Measurements from ENCODE around the gene R3HDM2.
"Not testable (repeated sequence)": the region's sequence is repeated elsewhere in the genome, so short reads cannot be mapped to it uniquely, and the experiment has no call there.

The R3HDM2 gene

GRCh38 chr12:57329219-57329618 lies 101.6 kb downstream of the R3HDM2 start:
- no peak for DNase-seq

GRCh38 chr12:57325395-57325794 lies 105.4 kb downstream of the R3HDM2 start:
- no peak for DNase-seq

- DNase-seq, result no peak
Measured at GRCh38 chr12:57323416-57323815, 107.4 kb downstream of the R3HDM2 start.

GRCh38 chr12:57320639-57321038 lies 110.2 kb downstream of the R3HDM2 start:
- no peak for DNase-seq

- no peak for DNase-seq
Measured at GRCh38 chr12:57319678-57320469, 111.0 kb downstream of the R3HDM2 start.

GRCh38 chr12:57315681-57316080 lies 115.2 kb downstream of the R3HDM2 start:
- no peak for DNase-seq

GRCh38 chr12:57312287-57312686 lies 118.6 kb downstream of the R3HDM2 start:
- not testable (repeated sequence) for DNase-seq

- no peak for DNase-seq
Measured at GRCh38 chr12:57309420-57309819, 121.4 kb downstream of the R3HDM2 start.

- no peak for DNase-seq
Measured at GRCh38 chr12:57300961-57301584, 129.8 kb downstream of the R3HDM2 start.

- DNase-seq, result no peak
Measured at GRCh38 chr12:57299514-57300016, 131.3 kb downstream of the R3HDM2 start.

GRCh38 chr12:57296291-57296690 lies 134.6 kb downstream of the R3HDM2 start:
- DNase-seq, result no peak

GRCh38 chr12:57282073-57282472 lies 148.8 kb downstream of the R3HDM2 start:
- DNase-seq, result not testable (repeated sequence)

- DNase-seq, result peak; percentile 81 to 96 (median 90)
Measured at GRCh38 chr12:57280211-57281062, 150.4 kb downstream of the R3HDM2 start.

- DNase-seq, result no peak
Measured at GRCh38 chr12:57278465-57279381, 152.1 kb downstream of the R3HDM2 start.

GRCh38 chr12:57276935-57277563 lies 153.8 kb downstream of the R3HDM2 start:
- peak; percentile 26 to 62 (median 52) for DNase-seq

GRCh38 chr12:57276233-57276632 lies 154.6 kb downstream of the R3HDM2 start:
- not testable (repeated sequence) for DNase-seq

GRCh38 chr12:57273516-57273915 lies 157.3 kb downstream of the R3HDM2 start:
- DNase-seq, result no peak

GRCh38 chr12:57272337-57273151 lies 158.3 kb downstream of the R3HDM2 start:
- peak in 2 of 4 experiments; percentile 9 to 14 for DNase-seq

GRCh38 chr12:57270966-57271470 lies 159.8 kb downstream of the R3HDM2 start:
- no peak for DNase-seq

GRCh38 chr12:57268264-57268663 lies 162.6 kb downstream of the R3HDM2 start:
- peak; percentile 11 to 56 (median 46) for DNase-seq
